Activated naive CD8-positive, alpha-beta T cell treated with anti-CD3 and anti-CD28 coated beads, Interleukin-2, amount 50 U/mL, for 16 hours (primary cell): ENCODE results near the gene GLOD4.
"Not testable (repeated sequence)": the region's sequence is repeated elsewhere in the genome, so short reads cannot be mapped to it uniquely, and the experiment has no call there.

ENCODE experiments used
- DNase-seq: peaks from one replicate; pipeline ENCODE4 v3.0.0-alpha.2; 2020; ENCODE audit warnings: low read depth, low spot score

The GLOD4 gene

GRCh38 chr17:778096-778495 is 4.0 kb downstream of the GLOD4 start:
- no peak for DNase-seq

- DNase-seq = no peak
Observed at GRCh38 chr17:774313-774584, 7.8 kb downstream of the GLOD4 start.

- no peak for DNase-seq
Observed at GRCh38 chr17:773467-774312, 8.4 kb downstream of the GLOD4 start.

GRCh38 chr17:773016-773415 is 9.1 kb downstream of the GLOD4 start:
- no peak for DNase-seq

GRCh38 chr17:767076-767475 is 15.0 kb downstream of the GLOD4 start:
- no peak for DNase-seq

- no peak for DNase-seq
Observed at GRCh38 chr17:760371-760770, 21.7 kb downstream of the GLOD4 start.

- no peak for DNase-seq
Observed at GRCh38 chr17:759964-760363, 22.1 kb downstream of the GLOD4 start.

GRCh38 chr17:756010-756567 is 26.0 kb downstream of the GLOD4 start:
- DNase-seq = not testable (repeated sequence)

- DNase-seq = not testable (repeated sequence)
Observed at GRCh38 chr17:755319-755961, 26.6 kb downstream of the GLOD4 start.

GRCh38 chr17:753418-753817 is 28.7 kb downstream of the GLOD4 start:
- no peak for DNase-seq

GRCh38 chr17:752620-753219 is 29.4 kb downstream of the GLOD4 start:
- peak; percentile 32 for DNase-seq

GRCh38 chr17:752002-752619 is 30.0 kb downstream of the GLOD4 start, which contains the start of gene GEMIN4:
Gene GEMIN4, minus strand, starts transcription at chr17:752264. Its CDS starts 122 bp downstream, at chr17:752142.
- DNase-seq = peak; percentile 95

- DNase-seq = peak; percentile 21
Observed at GRCh38 chr17:751269-752001, 30.6 kb downstream of the GLOD4 start.

- no peak for DNase-seq
Observed at GRCh38 chr17:750431-751037, 31.5 kb downstream of the GLOD4 start.

GRCh38 chr17:749359-749758 is 32.7 kb downstream of the GLOD4 start:
- not testable (repeated sequence) for DNase-seq

GRCh38 chr17:748604-749003 is 33.5 kb downstream of the GLOD4 start:
- DNase-seq = not testable (repeated sequence)

- no peak for DNase-seq
Observed at GRCh38 chr17:746783-747629, 35.1 kb downstream of the GLOD4 start.

GRCh38 chr17:746181-746580 is 35.9 kb downstream of the GLOD4 start:
- no peak for DNase-seq

GRCh38 chr17:745406-745805 is 36.7 kb downstream of the GLOD4 start:
- DNase-seq = no peak

- no peak for DNase-seq
Observed at GRCh38 chr17:744937-745336, 37.1 kb downstream of the GLOD4 start.
